GM23248 (cell line): Measurements from ENCODE around the gene OSER1. TPM values are rescaled to one million over a fixed set of nuclear protein-coding genes. Genes with fewer than 3 reads are reported as not detected.
A peak's percentile ranks its signal among the peaks of the same experiment; 100 is the strongest.

Experiments used
- DNase-seq: peaks from one replicate; pipeline ENCODE4 v3.0.0-alpha.2; 2015
- H2AFZ ChIP-seq: fragments of 200-600 bp; sonication (generic); 2 replicates; pipeline ENCODE4 v1.6.1; 2016; ENCODE audit warnings: antibody characterized with exemption
- H3F3A ChIP-seq: fragments of 200-600 bp; sonication (generic); 2 replicates; pipeline ENCODE4 v1.6.1; 2016; ENCODE audit warnings: mild to moderate bottlenecking, antibody characterized with exemption, mixed run types; ENCODE audit not compliant: insufficient read depth
- H3K27ac ChIP-seq: fragments of 200-600 bp; sonication (generic); 2 replicates; pipeline ENCODE4 v1.5.1; 2016; ENCODE audit warnings: mild to moderate bottlenecking
- H3K27me3 ChIP-seq: fragments of 200-600 bp; sonication (generic); replicated peaks from 2 replicates; pipeline ENCODE4 v1.6.1; 2016; ENCODE audit warnings: mild to moderate bottlenecking; ENCODE audit not compliant: insufficient read depth
- H3K36me3 ChIP-seq: fragments of 200-600 bp; sonication (generic); 2 replicates; pipeline ENCODE4 v1.6.1; 2016; ENCODE audit warnings: low read depth, mild to moderate bottlenecking
- H3K4me1 ChIP-seq: fragments of 200-600 bp; sonication (generic); 2 replicates; pipeline ENCODE4 v1.6.1; 2016; ENCODE audit warnings: mild to moderate bottlenecking; ENCODE audit not compliant: insufficient read depth
- H3K4me2 ChIP-seq: fragments of 200-600 bp; sonication (generic); one replicate; pipeline ENCODE4 v1.6.1; 2016; ENCODE audit warnings: mild to moderate bottlenecking; ENCODE audit not compliant: unreplicated experiment
- H3K4me3 ChIP-seq: fragments of 200-600 bp; sonication (generic); 2 replicates; pipeline ENCODE4 v1.5.1; 2016; ENCODE audit warnings: mild to moderate bottlenecking
- H3K79me2 ChIP-seq: fragments of 200-600 bp; sonication (generic); 2 replicates; pipeline ENCODE4 v1.6.1; 2016; ENCODE audit warnings: mild to moderate bottlenecking; ENCODE audit not compliant: insufficient read depth
- H3K9ac ChIP-seq: fragments of 200-600 bp; sonication (generic); 2 replicates; pipeline ENCODE4 v1.6.1; 2016; ENCODE audit warnings: mild to moderate bottlenecking
- H3K9me2 ChIP-seq: fragments of 200-600 bp; sonication (generic); 2 replicates; pipeline ENCODE4 v1.6.1; 2016; ENCODE audit warnings: mixed run types, mild to moderate bottlenecking, moderate library complexity; ENCODE audit not compliant: insufficient read depth
- H3K9me3 ChIP-seq: fragments of 200-600 bp; sonication (generic); one replicate; pipeline ENCODE4 v1.6.1; 2017; ENCODE audit warnings: low read depth
- H4K20me1 ChIP-seq: fragments of 200-600 bp; sonication (generic); 2 replicates; pipeline ENCODE4 v1.6.0; 2016; ENCODE audit not compliant: insufficient read depth
- EZH2 ChIP-seq: fragments of 200-600 bp; sonication (generic); IDR thresholded peaks from 2 replicates; pipeline ENCODE4 v1.6.1; 2018; ENCODE audit warnings: antibody characterized with exemption, mild to moderate bottlenecking; ENCODE audit not compliant: insufficient read depth, poor library complexity, severe bottlenecking
- EZH2phosphoT487 ChIP-seq: fragments of 200-600 bp; sonication (generic); IDR thresholded peaks from 2 replicates; pipeline ENCODE4 v1.6.1; 2018; ENCODE audit warnings: antibody characterized with exemption, moderate library complexity, mild to moderate bottlenecking, low read depth; ENCODE audit not compliant: insufficient read depth
- WGBS, 2 experiments: methylation state at CpG; one replicate each; pipeline ENCODE4 v1.1.6; 2015 to 2017; ENCODE audit warnings: low lambda C conversion rate in 2 of 2, low coverage in 1 of 2; ENCODE audit errors: missing lambda C conversion rate in 2 of 2; 5-methylcytosine and 5-hydroxymethylcytosine counted together
- in situ Hi-C: fragments of 300-500 bp; cut with MboI; formaldehyde crosslinking; loops from 2 replicates; pipeline ENCODE4 v1.15.0; 2020
- polyA plus RNA-seq: library from polyadenylated mRNA; unstranded; fragments of >200 nt; fragmentation: Nextera tagmentation; extraction: Ambion mirVana; gene quantifications from 2 replicates; pipeline ENCODE4 v1.2.1, GENCODE V29; 2016
- total RNA-seq: library from RNA; depleted of rRNA; stranded (reverse); fragments of >200 nt; shearing (Covaris generic); gene quantifications from 2 replicates; pipeline ENCODE4 v1.2.3, GENCODE V29; 2014

Gene OSER1
- total and polyA plus RNA-seq, 2 experiments from 2014 or later, result 36.2 to 43.8 TPM

- Histone ChIP-seq H3K9ac (no peak overlapping the region), H3K36me3 (no peaks in the 10 kb centered on the region), H3K9me2 (no peaks in the 10 kb centered on the region), H2AFZ (no peak overlapping the region), H3K27ac (no peak overlapping the region), H3F3A (no peaks in the 10 kb centered on the region), H3K4me2 (no peak overlapping the region), H3K4me3 (no peak overlapping the region), H4K20me1 (no peaks in the 10 kb centered on the region), H3K9me3 (no peaks in the 10 kb centered on the region), H3K27me3 (no peaks in the 10 kb centered on the region), H3K4me1 (peaks cover 19% of the 10 kb centered on the region), H3K79me2 (no peaks in the 10 kb centered on the region)
- 87 to 90% methylated on average over 6 to 8 of the region's 8 CpGs for WGBS, 2 experiments
- in situ Hi-C loops, result no loop called here
- DNase-seq, result no peak
- TF ChIP-seq EZH2, result no peak
- TF ChIP-seq EZH2phosphoT487, result no peak
Measured at GRCh38 chr20:44173846-44174245, 36.7 kb downstream of the OSER1 start.

GRCh38 chr20:44173116-44173515 is 37.5 kb downstream of the OSER1 start:
- WGBS, 2 experiments, result 66 to 68% methylated on average over 5 of the region's 5 CpGs
- no peaks in the 10 kb centered on the region for H3K27me3 ChIP-seq
- H3K36me3 ChIP-seq, result no peaks in the 10 kb centered on the region
- H3K4me1 ChIP-seq, result peaks cover 19% of the 10 kb centered on the region
- H3K9ac ChIP-seq, result no peak overlapping the region
- no peaks in the 10 kb centered on the region for H3F3A ChIP-seq
- H3K9me3 ChIP-seq, result no peaks in the 10 kb centered on the region
- no peaks in the 10 kb centered on the region for H3K79me2 ChIP-seq
- no peak overlapping the region for H2AFZ ChIP-seq
- H3K27ac ChIP-seq, result no peak overlapping the region
- no peaks in the 10 kb centered on the region for H4K20me1 ChIP-seq
- DNase-seq, result no peak
- H3K4me2 ChIP-seq, result no peak overlapping the region
- no peak overlapping the region for H3K4me3 ChIP-seq
- no peaks in the 10 kb centered on the region for H3K9me2 ChIP-seq
- in situ Hi-C loops, result no loop called here
- no peak for TF ChIP-seq EZH2phosphoT487

- H3K9me3 ChIP-seq, result no peaks in the 10 kb centered on the region
- no peak overlapping the region for H3K9ac ChIP-seq
- no peaks in the 10 kb centered on the region for H4K20me1 ChIP-seq
- DNase-seq, result no peak
- no peaks in the 10 kb centered on the region for H3K27me3 ChIP-seq
- H3K27ac ChIP-seq, result no peak overlapping the region
- H3K36me3 ChIP-seq, result no peaks in the 10 kb centered on the region
- in situ Hi-C loops, result no loop called here
- H3K4me2 ChIP-seq, result no peak overlapping the region
- no peaks in the 10 kb centered on the region for H3K9me2 ChIP-seq
- no peak overlapping the region for H2AFZ ChIP-seq
- peaks cover 15% of the 10 kb centered on the region for H3K4me1 ChIP-seq
- no peaks in the 10 kb centered on the region for H3K79me2 ChIP-seq
- H3F3A ChIP-seq, result 0 out of 2 replicates have a peak, but pooled peaks cover 4% of the 10 kb centered on the region
- H3K4me3 ChIP-seq, result no peak overlapping the region
- TF ChIP-seq EZH2 (no peak), EZH2phosphoT487 (no peak)
- WGBS, 2 experiments, result 79 to 86% methylated on average over 2 of the region's 2 CpGs
Measured at GRCh38 chr20:44172572-44172950, 38.0 kb downstream of the OSER1 start.

GRCh38 chr20:44171775-44172571 is 38.6 kb downstream of the OSER1 start:
- no peaks in the 10 kb centered on the region for H3K9me2 ChIP-seq
- H3K79me2 ChIP-seq, result no peaks in the 10 kb centered on the region
- no peak overlapping the region for H3K4me3 ChIP-seq
- H3K27ac ChIP-seq, result peak overlapping the region; percentile 62
- 58 to 62% methylated on average over 6 of the region's 6 CpGs for WGBS, 2 experiments
- H3K4me1 ChIP-seq, result peaks cover 17% of the 10 kb centered on the region
- H3K36me3 ChIP-seq, result no peaks in the 10 kb centered on the region
- no peak overlapping the region for H3K4me2 ChIP-seq
- no peaks in the 10 kb centered on the region for H3K27me3 ChIP-seq
- no peaks in the 10 kb centered on the region for H4K20me1 ChIP-seq
- in situ Hi-C loops, result no loop called here
- peak; percentile 39 for DNase-seq
- H3F3A ChIP-seq, result peaks cover 8% of the 10 kb centered on the region; the same call in 1 of the 2 replicates
- no peak overlapping the region for H3K9ac ChIP-seq
- TF ChIP-seq EZH2phosphoT487, result no peak
- no peak for TF ChIP-seq EZH2
- H2AFZ ChIP-seq, result peak overlapping the region; percentile 62
- H3K9me3 ChIP-seq, result no peaks in the 10 kb centered on the region
